GM21360 (cell line): Measurements from ENCODE around the gene ERC2.
"Not testable (repeated sequence)": the region's sequence is repeated elsewhere in the genome, so short reads cannot be mapped to it uniquely, and the experiment has no call there.

ENCODE experiments used
- ATAC-seq: cut with Tn5 transposase; IDR thresholded peaks from one replicate; pipeline ENCODE4 v1.9.1; 2021; ENCODE audit warnings: mild to moderate bottlenecking, moderate library complexity; ENCODE audit not compliant: unreplicated experiment

The ERC2 gene

DNA sequence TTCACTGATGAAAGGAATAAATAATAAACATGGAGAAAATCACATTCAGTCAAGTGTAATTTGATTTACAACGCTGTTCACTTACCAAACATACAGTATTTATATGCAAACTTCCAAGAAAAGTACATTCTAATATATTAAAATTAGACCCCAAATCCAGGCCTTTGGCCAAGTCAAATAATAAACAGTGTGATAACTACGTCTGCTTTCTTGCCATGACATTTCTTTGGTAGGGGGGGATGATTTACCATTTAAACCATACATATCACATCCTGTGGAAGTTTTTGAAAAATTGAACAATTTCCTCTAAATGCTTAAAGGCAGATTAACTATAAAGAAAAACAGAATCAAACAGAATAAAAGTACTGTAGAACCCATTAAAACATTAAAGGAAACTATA is 613.0 kb downstream of the ERC2 start:
- no peak for ATAC-seq

DNA sequence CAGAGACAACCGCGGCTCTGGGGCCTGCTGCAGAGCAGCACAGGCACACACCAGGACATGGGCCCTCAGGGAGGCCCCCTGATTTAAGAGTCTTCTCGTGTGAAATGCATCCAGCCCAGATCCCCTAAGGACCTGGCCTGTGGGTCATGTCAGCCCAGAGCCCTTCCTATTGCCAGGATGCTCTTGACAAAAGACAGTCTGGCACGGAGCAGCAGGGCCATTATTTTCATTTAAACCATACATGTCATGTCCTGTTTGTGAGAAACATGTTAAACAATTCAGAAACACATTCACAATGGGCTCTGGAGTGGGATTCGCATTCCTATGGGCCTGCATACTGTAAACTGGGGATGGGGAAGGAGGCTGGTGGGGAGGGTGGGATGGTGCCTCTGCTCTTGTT is 613.8 kb downstream of the ERC2 start:
- no peak for ATAC-seq

DNA sequence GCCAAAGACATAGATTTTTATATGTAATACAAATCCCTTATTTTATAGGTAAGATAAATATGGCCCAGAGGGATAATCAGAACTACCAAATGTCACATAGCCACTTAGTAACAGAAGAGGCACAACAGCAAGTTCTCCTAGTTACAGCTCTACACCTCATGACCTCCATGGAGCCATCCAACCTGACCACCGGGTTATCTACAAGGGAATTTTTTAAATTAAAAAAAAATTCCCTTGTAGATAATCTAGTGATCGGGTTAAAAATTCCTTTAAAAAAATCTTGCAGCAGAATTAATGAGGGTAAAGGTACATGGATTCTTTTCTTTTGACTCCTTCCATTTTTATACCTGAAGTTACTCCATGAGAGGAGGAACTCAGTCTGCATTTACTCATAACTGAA is 615.9 kb downstream of the ERC2 start:
- no peak for ATAC-seq

DNA sequence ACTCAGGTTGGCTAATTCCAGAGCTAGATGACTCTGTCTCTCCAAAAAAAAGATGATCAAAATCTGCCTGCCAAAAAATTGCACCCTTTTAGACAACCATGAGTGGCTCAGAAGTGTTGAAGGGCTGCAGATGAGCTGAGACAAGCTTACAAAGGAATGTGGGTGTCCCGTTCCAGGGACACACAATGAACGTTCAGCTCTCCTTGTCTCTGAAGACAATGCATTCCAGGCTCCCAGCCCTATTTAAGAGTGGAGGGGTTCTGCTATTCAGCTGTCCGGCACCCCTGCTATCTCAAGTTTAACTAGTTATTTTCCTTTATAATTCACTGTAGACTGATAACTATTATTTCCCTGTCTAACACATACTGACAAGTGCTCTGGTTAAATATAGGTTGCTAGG is 626.1 kb downstream of the ERC2 start:
- no peak for ATAC-seq

DNA sequence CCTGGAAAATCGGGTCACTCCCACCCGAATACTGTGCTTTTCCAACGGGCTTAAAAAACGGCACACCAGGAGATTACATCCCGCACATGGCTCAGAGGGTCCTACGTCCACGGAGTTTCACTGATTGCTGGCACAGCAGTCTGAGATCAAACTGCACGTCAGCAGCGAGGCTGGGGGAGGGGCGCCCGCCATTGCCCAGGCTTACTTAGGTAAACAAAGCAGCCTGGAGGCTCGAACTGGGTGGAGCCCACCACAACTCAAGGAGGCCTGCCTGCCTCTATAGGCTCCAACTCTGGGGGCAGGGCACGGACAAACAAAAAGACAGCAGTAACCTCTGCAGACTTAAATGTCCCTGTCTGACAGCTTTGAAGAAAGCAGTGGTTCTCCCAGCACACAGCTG is 636.4 kb downstream of the ERC2 start:
- ATAC-seq = not testable (repeated sequence)

DNA sequence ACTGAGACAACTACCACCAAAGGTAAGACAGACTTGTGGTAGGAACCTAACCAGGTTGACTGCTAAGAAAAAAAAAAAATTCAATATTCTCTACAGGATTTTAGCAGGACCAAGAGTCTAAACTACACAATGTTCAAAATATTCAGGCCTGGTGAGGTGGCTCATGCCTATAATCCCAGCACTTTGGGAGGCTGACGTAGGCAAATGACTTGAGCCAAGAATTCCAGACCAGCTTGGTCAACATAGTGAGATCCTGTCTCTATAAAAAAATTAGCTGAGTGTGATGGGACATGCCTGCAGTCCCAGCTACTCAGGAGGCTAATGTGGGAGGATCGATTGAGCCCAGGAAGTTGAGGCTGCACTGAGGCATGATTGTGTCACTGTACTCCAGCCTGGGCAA is 639.6 kb downstream of the ERC2 start:
- ATAC-seq = no peak

DNA sequence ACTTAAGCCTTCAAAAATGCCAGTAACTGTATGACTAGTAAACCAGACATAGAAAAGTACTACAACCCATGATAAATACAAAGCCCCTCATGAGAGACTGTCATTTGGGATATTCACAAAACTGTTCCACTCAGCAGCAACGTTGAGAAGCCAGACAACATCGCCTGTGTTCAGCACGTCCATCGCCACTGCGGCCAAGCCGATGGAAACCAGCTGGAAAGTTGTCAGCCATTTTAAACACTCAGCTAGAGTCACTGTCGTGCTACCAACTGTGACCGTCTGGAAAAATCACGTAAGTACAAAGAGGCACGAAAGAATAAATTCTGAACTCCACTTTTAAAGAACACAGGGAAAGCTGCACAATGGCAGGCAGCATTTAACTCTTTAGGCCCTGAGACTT is 640.5 kb downstream of the ERC2 start:
- ATAC-seq = no peak

DNA sequence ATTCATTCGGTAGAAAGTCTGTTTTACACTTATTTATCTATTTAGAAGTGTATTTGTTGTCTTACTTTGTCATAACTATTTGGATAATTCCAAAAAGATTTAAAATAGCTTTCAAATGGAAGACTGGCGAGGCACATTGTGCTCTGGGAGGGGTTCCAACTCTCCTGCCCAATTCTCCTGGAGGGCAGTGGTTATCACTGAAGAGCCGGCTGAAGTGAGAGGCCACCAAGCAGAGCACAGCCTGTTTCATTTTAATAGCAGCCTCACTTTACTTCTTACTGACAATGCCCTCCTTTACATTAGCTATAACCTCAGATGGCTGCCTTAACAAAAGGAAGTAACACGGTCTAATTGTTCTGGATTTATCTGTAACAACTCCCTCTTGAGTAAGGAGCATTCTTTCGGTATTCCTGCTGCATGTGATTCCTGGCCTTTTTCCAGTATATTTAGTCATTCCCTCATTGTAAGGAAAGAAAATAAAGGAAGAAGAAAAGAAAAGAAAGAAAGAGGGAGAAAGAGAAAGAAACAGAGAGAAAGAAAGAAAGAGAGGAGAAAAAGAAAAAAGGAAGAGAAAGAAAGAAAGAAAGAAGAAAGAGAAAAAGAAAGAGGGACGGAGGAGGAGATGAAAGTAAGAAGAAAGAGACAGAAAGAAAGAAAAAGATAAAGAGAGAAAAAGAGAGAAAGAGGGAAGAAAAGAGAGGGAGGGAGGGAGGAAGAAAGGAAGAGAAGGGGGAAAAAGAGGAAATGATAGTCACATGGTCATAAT is 641.4 kb downstream of the ERC2 start:
- ATAC-seq = no peak

DNA sequence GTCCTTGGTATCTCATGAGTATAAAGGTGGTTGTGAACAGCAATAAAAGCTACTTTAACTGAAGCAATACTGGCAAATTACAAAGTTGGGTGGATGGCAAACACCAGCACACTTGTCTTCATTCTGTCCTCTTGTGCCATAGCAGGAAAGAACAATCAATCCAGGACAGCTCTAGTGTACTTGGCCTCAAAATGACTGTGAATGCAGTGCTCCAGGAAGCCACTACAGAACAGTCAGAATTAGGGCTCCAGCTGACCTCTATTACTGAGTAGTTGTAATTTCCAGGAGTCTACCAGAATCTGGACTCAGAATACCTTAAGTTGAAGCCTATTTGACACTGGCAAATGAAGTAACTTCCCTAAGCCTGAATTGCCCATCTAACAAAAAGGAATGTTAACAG is 642.2 kb downstream of the ERC2 start:
- ATAC-seq = no peak

DNA sequence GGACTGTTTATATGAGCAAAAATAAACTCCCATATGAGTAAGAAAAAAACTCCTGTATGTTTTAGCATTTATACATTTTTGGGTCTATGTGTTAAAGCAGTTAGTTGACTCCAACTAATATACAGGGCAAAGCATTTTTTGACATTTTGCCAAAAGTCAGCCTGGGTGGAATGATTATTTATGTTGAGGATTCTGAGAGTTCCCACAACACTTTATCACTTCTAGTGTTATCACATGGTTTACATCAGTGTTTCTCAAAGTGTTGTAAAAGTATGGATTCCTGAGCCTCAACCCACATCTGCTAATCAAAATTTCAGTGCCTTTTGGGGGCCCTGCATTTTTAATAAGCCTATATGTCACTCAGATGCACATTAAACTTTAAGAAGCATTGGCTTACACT is 643.9 kb downstream of the ERC2 start:
- no peak for ATAC-seq

DNA sequence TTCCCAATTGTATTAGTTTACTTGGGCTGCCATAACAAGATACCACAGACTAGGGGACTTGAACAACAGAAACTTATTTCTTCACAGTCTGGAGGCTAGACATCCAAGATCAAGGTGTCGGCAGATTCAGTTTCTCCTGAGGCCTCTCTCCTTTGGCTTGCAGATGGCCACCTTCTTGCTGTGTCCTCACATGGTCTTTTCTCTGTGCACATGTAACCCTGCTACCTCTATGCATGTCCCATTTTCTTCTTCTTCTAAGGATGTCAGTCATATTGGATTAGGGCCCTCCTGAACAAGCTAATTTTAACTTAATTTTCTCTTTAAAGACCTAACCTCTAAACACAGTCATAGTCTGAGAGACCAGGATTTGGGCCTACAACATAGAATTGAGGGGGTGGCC is 644.4 kb downstream of the ERC2 start:
- no peak for ATAC-seq

DNA sequence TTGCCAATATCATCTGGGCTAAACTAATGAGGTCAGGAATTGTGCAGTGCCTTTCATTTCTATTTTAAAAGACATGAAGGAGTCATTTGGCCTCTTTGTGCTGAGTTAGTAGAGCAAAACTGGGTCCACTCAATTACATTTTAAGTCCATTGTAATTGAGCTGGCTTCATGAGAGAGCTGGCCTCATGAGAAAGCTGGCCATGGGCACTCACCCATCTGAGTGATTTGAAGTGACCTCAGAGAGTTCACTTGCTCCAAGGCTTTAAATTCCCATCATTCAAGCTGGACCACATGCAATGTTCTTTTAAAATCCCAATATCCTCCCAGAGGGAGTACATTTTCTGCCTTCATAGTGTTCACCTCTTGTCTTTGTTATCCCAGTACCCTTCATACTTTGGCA is 645.3 kb downstream of the ERC2 start:
- ATAC-seq = no peak

DNA sequence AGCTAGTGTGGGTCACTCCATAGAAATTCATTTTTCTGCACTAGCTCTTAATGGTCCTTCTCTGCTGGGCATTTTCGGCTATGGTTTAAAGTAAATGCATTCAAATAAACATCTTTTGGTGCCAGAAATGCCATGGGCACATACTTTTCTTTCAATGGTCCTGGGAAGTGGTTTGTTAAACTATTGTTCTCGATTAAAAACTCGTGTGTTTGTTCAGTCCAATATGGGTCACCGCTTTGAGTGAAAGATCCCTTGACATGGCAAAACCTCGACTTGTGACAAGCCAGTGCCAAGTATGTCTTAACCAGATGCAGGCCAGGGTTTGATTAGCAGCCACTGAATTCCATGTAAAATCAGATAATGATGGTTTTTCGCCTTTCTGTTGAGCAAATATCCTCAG is 649.3 kb downstream of the ERC2 start:
- no peak for ATAC-seq

DNA sequence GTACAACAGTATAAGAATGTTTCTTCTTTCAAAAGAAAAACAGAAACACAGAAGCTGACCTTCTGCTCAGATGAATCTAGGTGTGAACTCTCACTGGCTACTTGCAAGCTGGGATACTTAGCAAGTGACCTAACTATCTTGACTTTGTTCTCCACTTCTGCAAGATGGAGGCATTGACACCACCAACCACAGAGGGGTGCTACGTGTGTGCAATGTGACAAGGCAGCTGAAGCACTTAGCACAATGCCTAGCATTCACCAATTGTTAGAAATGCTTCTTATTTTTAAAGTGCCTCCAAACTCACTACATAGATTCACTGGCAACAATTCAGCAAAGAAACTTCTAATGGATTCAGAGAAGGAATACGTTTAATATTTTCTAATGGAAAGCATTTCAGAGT is 649.8 kb downstream of the ERC2 start:
- no peak for ATAC-seq

DNA sequence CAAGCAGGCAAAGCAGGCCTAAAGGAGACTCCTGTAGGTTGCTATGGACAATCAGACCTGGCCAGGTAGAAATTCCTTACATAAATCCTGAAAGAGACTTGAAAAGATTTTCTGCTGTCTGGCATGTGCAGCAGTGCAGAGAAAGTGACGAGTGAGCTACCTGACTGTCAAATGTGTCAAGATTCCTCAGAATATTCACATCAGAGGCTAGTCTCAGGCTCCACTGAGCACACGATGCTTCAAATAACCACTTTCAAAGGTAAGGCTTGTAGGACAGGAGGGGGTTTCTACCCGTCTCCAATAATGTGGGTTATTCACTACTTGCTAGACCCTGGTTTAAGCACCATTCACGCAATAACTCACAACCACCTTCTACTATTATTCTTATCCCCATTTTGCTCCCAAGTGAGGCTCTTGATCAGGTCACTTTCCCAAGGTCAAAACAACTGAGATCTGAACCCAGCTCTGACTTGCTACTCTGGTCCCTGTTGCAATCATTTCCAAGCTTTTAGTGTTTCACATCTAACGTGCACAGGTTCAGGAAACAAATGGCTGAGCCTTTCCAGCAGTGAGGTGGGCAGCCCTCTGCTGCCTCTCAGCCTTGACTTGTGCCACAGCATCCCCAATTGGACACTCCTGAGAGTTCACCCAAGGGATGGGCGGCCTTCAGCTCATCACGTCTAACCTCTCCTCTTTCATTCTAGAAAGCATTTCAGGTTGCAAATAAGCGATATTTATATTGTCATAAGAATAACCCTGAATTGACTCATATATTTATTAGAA is 651.3 kb downstream of the ERC2 start:
- no peak for ATAC-seq

DNA sequence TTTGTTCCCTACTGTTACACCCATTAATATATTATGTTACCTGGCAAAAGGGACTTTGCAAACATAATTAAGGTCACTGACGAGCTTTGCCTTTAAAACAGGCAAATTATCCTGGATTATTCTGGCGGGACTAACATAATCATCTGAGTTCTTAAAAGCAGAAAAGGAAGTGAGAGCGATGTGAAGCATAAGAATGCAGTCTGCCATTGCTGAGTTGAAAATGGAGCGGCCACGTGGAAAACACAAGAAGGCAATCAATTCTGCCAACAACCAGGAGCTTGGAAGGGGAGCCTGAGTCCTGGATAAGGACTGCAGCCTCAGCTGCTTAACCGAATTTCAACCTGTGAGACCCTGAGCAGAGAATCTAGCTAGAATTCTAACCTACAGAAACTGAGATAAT is 653.0 kb downstream of the ERC2 start:
- no peak for ATAC-seq

DNA sequence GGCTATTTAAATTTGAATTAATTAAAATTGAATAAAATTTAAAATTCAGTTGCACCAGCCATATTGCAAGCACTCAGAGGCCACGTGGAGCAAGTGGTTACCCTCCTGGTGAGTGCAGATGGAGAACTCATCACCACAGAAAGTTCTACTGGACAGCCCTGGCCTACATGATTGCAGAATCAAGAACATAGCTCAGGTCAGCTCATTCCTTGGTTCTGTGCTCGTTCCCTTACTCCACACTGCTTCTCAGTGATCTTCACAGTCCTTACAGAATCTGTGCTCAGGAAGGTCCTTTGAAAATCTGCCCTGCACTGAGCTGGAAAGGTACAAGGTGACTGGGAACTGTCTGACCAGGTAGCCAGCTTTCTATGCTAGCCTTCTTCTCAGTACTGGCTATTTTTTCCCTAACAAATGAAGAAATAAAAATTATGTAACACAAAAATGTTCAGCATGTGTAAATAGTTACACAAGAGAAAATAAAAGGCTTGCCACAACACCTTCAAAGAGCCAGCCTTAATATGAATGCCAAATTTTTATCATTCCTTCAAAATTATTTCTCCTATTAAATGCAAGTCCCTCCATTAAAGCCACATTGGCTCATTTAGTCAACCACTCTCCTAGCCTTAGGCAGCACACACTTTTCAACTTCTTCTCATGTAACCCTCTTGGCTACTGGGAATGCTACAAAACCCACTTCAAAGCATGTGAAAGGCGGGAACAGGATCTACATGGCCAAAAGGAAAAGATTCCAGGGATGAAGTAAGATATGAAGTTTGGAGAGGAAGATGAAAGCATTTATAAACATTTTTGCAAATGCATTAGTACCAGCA is 654.8 kb downstream of the ERC2 start:
- ATAC-seq = no peak

DNA sequence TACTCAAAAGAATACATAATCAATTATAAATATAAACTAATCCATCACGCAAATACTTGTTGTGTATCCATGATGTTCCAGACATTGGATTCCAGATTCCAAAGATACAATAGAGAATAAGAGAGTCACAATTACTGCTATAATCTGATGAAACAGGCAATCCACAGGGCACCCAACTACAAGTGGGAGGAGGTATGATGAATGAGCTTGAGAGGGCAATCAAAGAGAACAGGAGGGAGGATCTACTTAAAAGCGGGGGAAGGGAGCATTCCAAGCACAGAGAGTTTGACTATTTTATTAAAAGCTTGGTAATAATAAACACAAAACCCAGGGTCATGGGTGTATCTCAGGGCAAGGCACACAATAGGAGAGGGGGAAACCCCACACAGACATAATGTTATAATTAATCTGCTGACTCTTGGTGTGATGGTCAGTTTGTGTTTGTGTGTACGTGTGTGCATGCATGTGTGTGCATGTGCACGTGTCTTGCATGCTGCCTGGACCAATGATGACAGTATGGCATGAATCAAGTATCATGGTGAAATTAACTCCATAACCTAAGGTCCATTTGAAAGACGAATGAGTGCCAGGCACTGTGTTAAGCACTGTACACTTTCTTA is 655.8 kb downstream of the ERC2 start:
- no peak for ATAC-seq

DNA sequence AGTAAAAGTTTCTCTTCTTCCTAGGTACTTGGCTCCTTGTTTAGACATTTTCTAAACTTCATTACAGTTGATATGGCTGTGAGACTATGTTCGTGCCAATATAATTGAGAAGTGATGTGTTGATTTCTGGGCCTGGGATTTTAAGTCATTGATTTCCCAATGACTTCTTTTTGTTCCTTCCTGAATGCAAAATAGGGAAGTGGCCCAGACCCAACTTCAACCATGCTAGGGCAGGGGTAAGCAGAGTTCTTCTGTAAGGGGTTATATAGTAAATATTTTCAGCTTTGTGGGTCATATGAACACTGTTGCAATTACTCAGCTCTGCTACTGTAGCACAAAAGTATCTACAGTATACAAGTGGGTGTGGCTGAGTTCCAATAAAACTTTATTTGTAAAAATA is 661.1 kb downstream of the ERC2 start:
- ATAC-seq = no peak

DNA sequence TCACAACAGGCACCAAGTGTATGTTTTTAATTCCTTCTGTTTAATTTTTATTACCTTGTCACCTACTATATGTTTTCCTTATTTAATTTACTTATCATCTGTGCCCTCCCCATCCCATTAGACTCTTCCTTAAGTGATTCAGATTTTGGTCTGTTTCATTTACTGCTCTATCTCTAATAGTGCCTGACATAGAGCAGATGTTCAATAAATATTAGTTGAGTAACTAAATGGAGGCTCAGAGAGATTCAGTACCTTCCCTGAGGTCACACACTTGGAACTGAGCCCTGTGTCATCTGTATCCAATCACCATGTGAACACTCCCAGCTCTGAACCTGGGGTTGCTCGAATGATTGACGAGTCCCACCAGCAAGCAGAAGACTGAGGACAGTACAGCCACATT is 663.1 kb downstream of the ERC2 start:
- no peak for ATAC-seq
